NCI-H2227 treated with DMSO at 0.1 percent for 48 hours (cell line): ENCODE data around the gene CPED1.
"Not testable (repeated sequence)": the region's sequence is repeated elsewhere in the genome, so short reads cannot be mapped to it uniquely, and the experiment has no call there.

ENCODE experiments used
- DNase-seq: peaks from one replicate; lab custom pipeline; 2025; lab: John Stamatoyannopoulos, UW

Gene CPED1

DNA sequence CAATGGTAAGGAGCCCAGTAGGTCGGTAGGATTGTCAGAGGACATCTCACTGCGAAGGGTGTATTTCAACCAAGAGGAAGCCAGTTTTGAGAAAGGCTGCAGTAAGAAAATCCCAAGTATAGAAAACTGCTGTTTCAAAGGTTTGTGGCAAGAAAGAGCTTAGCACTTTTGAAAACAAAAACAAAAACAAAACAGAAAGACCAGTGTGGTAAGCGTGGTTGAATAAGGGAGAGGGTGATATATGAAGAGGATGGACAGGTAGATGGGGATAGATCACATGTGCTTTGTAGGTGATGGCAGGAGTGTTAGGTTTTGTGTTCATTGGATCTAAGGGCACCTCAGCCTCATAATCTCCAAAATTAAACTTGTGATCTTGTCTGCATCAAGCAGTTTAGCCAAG, 198.7 kb downstream of the CPED1 start:
- no peak for DNase-seq

DNA sequence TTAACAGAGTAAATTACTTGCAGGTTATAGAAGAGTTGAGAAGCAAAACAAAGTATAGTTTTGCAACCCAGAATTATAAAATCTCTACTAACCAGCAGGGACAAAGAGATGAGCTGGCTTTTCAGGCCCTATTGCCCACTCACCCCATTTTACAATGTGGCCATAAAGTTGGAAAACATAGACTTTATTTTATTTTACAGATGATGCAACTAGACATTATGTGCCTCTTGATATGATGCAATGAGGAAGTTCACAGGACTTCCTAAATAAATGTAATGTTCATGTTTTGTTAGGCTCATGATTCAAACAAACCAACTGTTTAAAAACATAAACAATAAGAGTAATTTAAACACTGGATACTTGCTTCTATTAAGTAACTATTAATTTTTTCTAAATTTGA, 199.2 kb downstream of the CPED1 start:
- no peak for DNase-seq

DNA sequence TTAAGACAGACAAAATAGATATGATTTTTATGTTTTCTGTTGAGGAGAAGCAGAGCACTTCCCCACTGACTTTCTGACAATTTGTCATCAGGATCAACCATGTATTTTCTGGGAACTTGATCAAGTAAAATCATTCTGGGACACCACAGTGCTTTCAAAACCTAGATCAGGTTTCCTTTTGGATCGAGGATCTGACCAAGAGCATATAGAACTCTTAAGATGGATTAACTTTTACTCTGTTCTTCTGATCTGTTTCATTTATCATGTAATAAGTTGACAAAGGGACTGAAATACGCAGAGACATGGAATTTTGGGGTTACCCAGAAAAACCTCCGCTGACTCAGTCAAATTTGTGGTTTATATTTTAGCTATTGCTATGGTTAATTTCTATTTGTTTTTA, 204.3 kb downstream of the CPED1 start:
- DNase-seq = no peak

DNA sequence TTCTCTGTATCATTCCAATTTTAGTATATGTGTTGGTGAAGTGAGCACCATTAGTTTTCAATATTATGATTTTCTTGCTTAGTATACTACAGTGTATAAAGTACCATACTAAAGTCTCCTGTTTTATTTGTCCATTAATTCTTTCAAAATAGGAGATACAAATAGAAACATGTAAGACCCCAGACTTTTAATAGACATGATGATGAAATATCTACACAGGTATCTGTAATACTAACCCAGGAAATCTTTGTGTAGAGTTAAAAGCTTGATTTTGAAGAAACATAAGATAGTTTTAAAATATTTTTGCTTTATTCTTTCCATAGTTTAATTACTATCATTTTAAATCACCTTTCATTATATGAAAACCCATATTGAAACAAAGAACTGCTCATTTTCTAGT, 206.5 kb downstream of the CPED1 start:
- DNase-seq = no peak

DNA sequence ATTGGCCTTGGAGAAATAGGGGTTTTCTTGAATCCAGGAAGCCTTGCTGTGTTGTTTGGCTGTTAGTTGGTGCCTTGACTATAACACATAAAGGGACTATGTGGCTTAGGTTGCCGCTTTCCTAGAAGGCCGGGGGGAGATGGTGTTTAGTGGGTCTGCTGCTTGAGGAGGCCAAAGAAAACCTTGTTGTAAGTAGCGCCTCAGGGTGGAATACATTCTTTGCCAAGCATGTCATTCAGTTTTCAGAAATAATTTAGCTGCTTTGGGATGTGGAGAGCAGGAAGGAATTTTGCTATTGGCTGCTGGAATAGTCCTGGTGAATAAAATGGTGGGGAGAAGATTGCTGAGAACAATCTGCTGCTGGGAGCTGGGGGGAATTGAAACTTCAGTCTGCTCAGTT, 207.4 kb downstream of the CPED1 start:
- no peak for DNase-seq

DNA sequence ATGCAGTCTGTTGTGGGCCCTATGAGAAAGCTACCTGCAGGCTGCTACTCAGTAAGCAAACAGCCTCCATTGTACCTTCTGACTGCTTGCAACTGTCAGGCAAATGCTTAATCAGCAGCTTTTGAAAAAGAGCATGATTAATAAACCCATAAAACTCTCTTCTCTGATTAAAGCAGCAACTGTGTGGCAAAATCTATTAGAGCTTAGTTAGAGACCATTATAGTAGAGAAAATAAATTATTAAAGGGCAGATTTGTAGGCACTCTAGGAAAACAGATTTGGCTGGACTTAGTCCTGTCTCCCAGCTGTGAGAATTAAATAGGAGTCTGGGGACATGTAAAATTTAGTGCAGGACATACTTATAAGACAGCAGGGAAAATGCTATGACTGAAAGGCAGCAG, 207.8 kb downstream of the CPED1 start:
- DNase-seq = no peak

DNA sequence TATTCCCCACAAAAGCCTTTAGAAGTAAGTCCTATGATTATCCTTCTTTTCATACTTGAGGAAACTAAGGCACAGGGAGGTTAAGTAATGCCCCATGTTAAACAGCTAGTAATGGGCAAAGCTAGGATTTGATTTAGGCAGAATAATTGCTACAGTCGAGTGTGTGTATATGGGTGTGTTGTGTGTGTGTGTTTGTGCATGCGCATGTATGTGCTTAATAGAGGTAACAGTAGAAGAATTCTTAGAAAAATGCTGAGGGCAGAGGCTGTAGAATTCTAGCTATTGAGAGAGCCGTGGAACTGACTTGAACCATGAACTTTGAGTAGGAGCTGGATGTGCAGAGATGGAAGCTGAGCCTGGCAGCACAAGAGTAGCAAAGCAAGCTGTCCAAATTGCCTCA, 208.9 kb downstream of the CPED1 start:
- no peak for DNase-seq

DNA sequence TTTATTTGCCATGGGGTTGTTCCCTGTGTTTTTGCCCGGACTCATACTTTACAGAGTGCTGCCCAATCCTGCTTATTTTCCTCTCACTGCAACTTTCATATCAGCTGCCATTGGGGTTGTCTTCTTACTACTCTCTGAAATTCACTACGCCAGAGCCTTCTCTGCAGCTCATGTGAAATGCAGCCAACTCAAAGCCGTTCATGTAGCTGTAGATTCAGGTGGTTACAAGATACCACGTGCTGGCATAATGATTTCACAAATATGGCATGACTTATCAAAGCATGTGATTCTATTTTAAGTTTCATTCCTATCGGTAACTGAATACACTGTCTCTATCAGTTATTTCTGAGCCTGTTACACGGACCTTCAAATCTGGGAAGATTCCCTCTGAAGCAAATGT, 210.0 kb downstream of the CPED1 start:
- DNase-seq = no peak

DNA sequence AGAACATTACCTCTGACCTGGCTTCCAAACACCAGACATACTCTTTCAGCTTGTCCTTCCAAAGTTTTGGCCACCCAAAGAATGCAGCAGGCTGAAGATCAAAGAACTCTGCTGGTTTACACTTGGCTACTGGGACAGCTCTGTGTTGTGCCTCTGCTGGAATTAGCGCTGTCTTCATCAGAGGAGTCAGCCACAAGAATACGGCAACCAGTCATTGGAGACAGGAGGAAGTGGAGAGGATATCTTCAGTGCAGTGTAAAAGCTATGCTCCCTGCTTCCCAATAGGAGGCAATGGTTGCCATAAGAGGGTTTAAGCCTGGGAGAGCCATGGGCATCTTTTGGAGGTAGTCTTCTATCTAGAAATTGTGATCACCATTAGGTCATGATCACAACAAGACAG, 213.6 kb downstream of the CPED1 start:
- DNase-seq = no peak

DNA sequence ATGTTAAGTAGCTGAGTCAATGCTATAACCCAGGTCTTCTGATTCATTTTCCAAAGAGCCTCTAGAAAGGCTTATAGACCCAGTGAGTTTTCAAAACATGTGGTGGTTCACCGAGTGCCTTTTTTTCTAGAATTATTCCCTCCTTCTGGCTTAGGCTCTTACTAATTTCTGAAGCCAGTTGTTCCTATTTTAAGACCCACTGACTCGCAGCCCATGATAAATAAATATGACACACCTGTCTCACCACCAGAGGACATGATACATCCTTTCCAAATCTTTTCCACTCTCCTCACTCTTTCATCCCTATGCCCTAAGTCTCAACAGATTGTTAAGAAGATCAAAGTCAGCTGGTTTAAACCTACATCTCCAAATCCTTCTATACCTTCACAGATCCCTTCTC, 214.3 kb downstream of the CPED1 start:
- DNase-seq = no peak

DNA sequence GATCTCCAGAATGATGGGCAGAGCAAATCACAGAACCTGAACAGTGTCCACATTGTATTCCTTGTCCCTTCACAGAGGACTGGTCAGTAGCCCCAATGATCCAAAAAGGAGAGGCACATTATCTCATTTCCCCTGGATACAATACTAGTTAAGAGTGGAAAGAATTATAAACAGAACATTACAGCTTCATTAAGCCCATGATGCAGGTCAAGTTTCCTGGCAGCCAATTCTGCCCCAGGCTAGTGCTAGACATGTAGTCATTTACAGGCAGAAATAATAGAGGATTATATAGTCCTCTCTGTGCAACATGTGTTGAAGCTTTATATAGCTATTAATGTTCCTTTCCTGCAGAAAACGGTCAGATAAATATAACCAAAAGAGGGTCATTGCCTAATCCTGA, 216.0 kb downstream of the CPED1 start:
- DNase-seq = no peak

DNA sequence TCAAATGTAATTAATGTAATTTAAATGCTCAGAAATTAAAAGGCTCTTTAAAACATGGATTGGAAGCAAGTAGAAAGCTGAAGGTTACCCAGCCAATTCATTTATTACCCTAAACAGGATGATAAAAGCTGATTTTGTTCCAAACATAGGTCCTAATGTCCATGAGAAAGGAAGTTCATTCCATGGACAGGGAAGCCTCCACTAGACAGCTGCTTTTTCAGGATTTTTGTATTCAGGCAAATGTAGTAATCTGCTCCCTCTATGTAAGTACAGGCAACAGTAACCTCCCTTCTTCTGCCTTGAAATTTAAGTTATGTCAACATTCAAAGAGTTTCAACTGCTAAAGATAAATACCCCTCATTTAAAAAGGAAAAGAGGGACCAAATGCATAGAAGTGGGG, 217.3 kb downstream of the CPED1 start:
- DNase-seq = no peak

DNA sequence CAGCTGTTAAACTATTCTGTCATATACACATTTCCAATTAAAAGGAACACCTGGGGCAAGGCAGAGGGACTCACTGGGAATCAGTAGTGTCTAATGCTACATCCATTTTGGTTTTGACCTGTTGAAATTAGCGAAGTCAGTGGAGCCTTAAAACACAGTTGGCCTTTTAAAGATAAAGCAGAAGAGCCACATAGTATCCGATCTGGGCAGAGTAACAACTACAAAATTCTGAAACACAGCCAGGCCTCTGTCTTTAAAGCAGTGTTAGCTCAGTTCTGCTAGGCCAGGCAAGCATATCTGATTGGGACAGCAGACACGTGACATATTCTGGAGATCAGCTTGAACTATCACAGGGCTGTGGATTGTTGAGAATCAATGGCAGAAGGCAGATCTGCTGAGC, 222.7 kb downstream of the CPED1 start:
- no peak for DNase-seq

DNA sequence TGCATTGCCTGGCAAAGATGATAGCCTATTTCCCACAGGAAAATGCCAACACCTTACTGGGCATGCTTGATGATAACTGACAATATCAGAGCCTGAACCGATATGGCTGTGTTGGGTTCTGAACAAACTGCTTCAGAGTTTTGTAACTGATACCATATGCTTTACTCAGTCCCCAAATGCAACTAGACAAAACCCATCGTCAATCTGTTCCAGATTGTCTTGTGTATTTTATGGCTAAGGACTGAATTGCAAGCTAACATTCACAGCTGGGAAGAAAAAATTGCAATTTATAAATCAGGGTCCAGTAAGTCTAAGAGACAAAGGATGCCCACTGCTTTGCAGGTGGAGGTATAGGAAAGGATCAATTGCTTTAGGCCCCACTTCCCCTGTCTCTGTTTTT, 223.5 kb downstream of the CPED1 start:
- DNase-seq = no peak

DNA sequence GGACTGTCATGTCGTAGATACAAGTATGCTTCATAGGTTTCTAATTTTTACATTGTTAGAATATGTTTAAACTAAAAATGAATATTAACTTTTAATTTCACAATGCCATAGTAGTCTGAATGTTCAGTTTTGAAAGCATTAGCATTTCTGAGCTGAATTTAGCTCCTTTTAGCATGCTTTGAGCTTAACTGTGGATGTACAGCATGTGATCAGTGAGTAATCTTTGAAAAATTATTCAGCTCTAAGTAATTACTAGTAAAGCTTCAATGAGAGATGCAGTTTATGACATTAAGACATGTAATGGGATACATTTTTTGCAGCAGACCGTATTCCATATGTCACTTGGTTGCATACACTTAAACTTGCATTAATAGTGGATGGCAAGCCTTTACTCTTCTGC, 226.1 kb downstream of the CPED1 start:
- no peak for DNase-seq

DNA sequence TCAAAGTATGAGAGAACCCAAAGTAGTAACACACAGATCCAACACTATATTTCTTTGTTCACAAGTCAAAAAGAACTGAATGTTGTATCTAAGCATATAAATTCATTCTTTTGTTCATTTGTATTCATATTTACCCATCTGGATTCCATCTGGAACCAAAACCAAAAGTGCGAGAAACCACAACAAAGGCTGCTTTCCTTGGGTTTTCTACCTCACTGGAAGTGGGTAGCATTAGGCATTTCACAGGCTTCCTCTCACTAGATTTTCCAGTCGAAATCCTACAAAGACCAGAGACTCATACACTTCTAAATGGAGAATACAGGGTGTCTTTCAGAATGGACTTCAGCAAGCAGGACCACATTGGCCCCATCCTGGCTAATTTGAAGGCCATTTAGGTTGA, 230.5 kb downstream of the CPED1 start:
- no peak for DNase-seq

DNA sequence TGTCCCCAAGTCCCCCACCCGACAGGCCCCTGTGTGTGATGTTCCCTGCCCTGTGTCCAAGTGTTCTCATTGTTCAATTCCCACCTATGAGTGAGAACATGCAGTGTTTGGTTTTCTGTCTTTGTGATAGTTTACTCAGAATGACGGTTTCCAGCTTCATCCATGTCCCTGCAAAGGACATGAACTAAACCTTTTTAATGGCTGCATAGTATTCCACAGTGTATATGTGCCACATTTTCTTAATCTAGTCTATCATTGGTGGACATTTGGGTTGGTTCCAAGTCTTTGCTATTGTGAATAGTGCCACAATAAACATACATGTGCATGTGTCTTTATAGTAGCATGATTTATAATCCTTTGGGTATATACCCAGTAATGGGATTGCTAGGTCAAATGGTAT, 232.6 kb downstream of the CPED1 start:
- not testable (repeated sequence) for DNase-seq

DNA sequence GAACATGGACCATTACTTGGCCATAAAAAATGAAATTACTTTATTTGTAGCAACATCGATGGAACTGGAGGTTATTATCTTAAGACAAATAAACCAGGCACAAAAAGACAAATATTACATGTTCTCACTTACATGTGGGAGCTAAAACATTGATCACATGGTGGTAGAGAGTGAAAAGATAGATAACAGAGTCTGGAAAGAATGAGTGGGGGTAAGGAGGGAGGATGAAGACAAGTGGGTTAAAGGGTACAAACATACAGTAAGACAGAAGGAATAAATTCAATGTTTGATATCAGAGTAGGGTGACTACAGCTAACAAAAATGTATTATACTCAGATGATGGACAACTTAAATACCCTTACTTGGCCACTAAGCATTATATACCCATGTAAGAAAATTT, 240.3 kb downstream of the CPED1 start:
- no peak for DNase-seq

DNA sequence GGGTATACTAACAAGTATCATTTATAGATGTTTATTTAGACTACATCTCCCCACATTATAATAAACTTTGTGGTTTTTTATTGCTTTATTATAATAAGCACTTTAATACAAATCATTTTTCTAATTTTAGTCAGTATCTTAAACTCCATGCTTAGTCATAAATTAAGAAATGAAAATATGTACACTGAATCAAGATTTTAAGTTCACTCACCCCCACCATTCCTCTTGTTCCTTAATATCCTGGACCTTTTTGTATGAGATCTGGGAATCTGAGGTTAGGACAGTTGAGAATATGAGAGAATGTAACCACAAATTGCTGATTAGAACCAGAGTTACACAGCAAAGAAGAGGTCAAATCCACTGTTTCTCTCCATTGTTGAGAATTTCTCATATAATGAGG, 246.7 kb downstream of the CPED1 start:
- DNase-seq = no peak

DNA sequence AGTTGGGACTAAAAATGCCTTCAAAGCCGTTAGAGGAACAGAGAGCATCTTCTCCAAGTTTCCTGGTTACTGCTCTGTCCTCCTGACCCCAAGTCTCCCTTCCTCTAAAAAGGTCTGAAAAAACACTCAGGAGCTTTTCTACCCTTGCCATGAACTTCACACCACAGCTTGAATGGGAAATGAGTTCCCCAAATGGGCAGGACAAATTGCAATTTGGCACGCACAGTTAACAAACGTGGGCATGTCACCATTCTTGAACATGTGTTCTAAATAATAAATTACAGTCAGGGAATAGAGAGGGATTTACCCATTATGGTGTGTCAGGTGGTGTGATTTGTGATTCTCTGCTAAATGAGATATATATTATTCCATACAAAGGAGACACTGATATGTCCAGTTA, 249.1 kb downstream of the CPED1 start:
- no peak for DNase-seq

DNA sequence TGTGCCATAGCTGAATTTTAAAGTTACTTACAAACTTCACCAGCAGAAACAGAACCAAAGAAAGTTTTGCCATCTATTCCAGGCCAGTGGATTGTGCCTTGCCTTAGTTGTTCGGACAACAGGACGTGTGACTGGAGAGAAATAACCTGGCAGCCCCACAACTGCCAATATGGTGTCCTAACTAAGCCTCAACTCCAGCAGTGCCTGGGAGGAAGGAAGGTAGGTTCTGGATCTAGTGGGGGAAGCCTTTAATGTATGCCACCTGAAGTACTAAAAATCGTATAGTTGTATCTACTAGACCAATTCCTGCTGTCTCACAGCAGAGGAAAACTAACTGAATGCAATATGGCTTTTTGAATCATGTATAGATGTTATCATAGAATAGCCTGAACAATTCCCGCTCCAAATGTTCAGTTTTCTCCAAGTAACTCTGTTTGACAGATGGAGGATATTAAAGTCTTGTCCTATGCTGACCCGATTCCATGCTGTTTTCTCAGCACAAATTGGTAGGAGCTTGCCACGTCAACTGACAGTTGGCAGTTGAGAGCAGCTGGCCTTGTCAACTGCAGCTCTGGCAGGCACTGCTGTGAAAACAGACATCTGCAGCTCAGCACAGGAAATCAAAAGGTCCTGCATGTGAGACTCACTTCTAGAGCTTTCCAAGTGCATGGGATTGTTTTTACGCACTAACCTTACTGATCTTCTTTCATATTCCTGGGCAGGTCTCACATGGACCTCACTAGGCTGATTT, 255.8 kb downstream of the CPED1 start:
- no peak for DNase-seq

DNA sequence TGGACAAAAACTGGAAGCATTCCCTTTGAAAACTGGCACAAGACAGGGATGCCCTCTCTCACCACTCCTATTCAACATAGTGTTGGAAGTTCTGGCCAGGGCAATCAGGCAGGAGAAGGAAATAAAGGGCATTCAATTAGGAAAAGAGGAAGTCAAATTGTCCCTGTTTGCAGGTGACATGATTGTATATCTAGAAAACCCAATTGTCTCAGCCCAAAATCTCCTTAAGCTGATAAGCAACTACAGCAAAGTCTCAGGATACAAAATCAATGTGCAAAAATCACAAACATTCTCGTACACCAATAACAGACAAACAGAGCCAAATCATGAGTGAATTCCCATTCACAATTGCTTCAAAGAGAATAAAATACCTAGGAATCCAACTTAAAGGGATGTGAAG, 262.9 kb downstream of the CPED1 start:
- not testable (repeated sequence) for DNase-seq

DNA sequence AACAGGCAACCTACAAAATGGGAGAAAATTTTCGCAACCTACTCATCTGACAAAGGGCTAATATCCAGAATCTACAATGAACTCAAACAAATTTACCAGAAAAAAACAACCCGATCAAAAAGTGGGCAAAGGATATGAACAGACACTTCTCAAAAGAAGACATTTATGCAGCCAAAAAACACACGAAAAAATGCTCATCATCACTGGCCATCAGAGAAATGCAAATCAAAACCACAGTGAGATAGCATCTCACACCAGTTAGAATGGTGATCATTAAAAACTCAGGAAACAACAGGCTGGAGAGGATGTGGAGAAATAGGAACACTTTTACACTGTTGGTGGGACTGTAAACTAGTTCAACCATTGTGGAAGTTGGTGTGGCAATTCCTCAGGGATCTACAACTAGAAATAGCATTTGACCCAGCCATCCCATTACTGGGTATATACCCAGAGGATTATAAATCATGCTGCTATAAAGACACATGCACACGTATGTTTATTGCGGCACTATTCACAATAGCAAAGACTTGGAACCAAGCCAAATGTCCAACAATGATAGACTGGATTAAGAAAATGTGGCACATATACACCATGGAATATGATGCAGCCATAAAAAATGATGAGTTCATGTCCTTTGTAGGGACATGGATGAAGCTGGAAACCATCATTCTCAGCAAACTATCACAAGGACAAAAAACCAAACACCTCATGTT, 264.2 kb downstream of the CPED1 start:
- DNase-seq = not testable (repeated sequence)

DNA sequence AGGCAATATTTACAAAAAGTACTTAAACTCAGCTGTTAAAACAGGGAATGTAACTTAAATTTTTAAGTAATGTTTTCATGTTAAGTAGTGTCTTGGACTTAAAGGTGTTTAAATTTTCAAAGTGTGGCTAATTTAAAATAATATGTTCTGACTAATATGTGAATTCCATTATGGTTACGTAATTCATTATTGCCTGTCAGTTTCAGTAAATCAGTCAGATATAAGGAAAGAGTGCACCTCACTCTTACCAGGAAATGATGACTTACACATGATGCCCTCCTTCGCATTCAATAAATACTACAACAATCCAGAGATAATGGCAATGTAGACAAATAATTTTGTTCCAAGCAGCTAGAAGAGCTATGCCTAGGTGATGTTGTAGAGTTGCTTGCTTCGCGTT, 271.3 kb downstream of the CPED1 start:
- no peak for DNase-seq
